ENCODE data around the gene ADAMTSL5. TPM values are rescaled to one million over a fixed set of nuclear protein-coding genes. Genes with fewer than 3 reads are reported as not detected.

Gene ADAMTSL5
- total RNA-seq, 4 donors from 2014 or later: 1.3 to 9.7 (median 3.6) TPM

GRCh38 chr19:1474011-1474764 lies 38.6 kb downstream of the ADAMTSL5 start:
- Histone ChIP-seq H3K27ac (no peak overlapping the region), H3K36me3 (peaks cover 0 to 38% of the 10 kb centered on the region in 2 donors), H3K4me1 (peaks cover 6 to 79% (median 35%) of the 10 kb centered on the region in 3 donors), H3K4me3 (no peak overlapping the region), H3K27me3 (peaks cover 57% of the 10 kb centered on the region), H3K9me3 (no peaks in the 10 kb centered on the region)
- ATAC-seq: no peak
- TF ChIP-seq POLR2A (IDR thresholded peaks at IDR 0.05) (no peak), EP300 (IDR thresholded peaks at IDR 0.05) (no peak), POLR2AphosphoS5 (IDR thresholded peaks at IDR 0.05) (no peak), CTCF (IDR thresholded peaks at IDR 0.05) (no peak)
- 60% methylated on average over 2 of the region's 31 CpGs; no CpG with 5 or more reads in 1 of the 2 donors for WGBS, 2 donors (ENCODE audit: low coverage in 1 of 2)

GRCh38 chr19:1473085-1473851 lies 39.6 kb downstream of the ADAMTSL5 start:
- no peak for ATAC-seq
- peaks cover 9 to 83% (median 39%) of the 10 kb centered on the region in 3 donors for H3K4me1 ChIP-seq

GRCh38 chr19:1472231-1473084 lies 40.4 kb downstream of the ADAMTSL5 start:
- Histone ChIP-seq H3K27me3 (peaks cover 74% of the 10 kb centered on the region), H3K36me3 (peaks cover 0 to 35% of the 10 kb centered on the region in 2 donors), H3K4me3 (no peak overlapping the region), H3K9me3 (no peaks in the 10 kb centered on the region), H3K4me1 (peaks cover 12 to 83% (median 42%) of the 10 kb centered on the region in 3 donors), H3K27ac (no peak overlapping the region)
- WGBS, 2 donors (ENCODE audit: low coverage in 1 of 2): 34 to 50% methylated on average over 6 to 8 of the region's 44 CpGs
- no peak for ATAC-seq
- TF ChIP-seq POLR2AphosphoS5 (IDR thresholded peaks at IDR 0.05) (no peak), CTCF (IDR thresholded peaks at IDR 0.05) (no peak)

More at GRCh38 chr19:1473085-1473851, 39.6 kb downstream of the ADAMTSL5 start:
- Histone ChIP-seq H3K4me3 (no peak overlapping the region), H3K27ac (no peak overlapping the region), H3K27me3 (peaks cover 66% of the 10 kb centered on the region), H3K36me3 (peaks cover 0 to 38% of the 10 kb centered on the region in 2 donors), H3K9me3 (no peaks in the 10 kb centered on the region)
- TF ChIP-seq CTCF (IDR thresholded peaks at IDR 0.05): no peak
- no peak for TF ChIP-seq EP300 (IDR thresholded peaks at IDR 0.05)
- no peak for TF ChIP-seq POLR2A (IDR thresholded peaks at IDR 0.05)
- WGBS, 2 donors (ENCODE audit: low coverage in 1 of 2): 30 to 67% methylated on average over 2 of the region's 20 CpGs

GRCh38 chr19:1471515-1472160 lies 41.2 kb downstream of the ADAMTSL5 start:
- no peak overlapping the region for H3K27ac ChIP-seq
- TF ChIP-seq POLR2A (IDR thresholded peaks at IDR 0.05) (no peak), POLR2AphosphoS5 (IDR thresholded peaks at IDR 0.05) (no peak), CTCF (IDR thresholded peaks at IDR 0.05) (no peak), EP300 (IDR thresholded peaks at IDR 0.05) (no peak)
- ATAC-seq: no peak
- no peak overlapping the region for H3K4me3 ChIP-seq
- H3K9me3 ChIP-seq: no peaks in the 10 kb centered on the region
- peaks cover 0 to 30% of the 10 kb centered on the region in 2 donors for H3K36me3 ChIP-seq
- no CpG with 5 or more reads among the region's 24 CpGs for WGBS, 2 donors (ENCODE audit: low coverage in 1 of 2)
- H3K27me3 ChIP-seq: peaks cover 83% of the 10 kb centered on the region
- H3K4me1 ChIP-seq: peaks cover 14 to 86% (median 50%) of the 10 kb centered on the region in 3 donors

All from gastroesophageal sphincter (tissue), 4 donors.